Pancreas (tissue), 10 donors: ENCODE measurements around the gene DLGAP4. TPM values are rescaled to one million over a fixed set of nuclear protein-coding genes. Genes with fewer than 3 reads are reported as not detected.

Experiments used
- ATAC-seq, 4 donors: fragments of 200-7000 bp; cut with Tn5 transposase; one replicate each; pipeline versions ENCODE4 v1.8.0 to v1.9.1; 2020; ENCODE audit warnings: mild to moderate bottlenecking in 4 of 4, moderate library complexity in 4 of 4
- DNase-seq, 6 donors: peaks; one replicate each; pipeline ENCODE4 v3.0.0-alpha.2; 2020
- FAIRE-seq: peaks from 2 replicates; lab custom pipeline; 2012; peaks lifted over from hg19 to GRCh38; lab: Jason Lieb, UNC
- H3K27ac ChIP-seq, 4 donors: fragments of 200-600 bp; sonication (generic); 1 replicate in 3 of 4; 2 replicates in 1 of 4; pipeline versions ENCODE4 v1.5.0 to v1.8.0; 2020
- H3K27me3 ChIP-seq, 4 donors: fragments of 200-600 bp; one replicate each; pipeline ENCODE4 v1.8.0; 2021
- H3K36me3 ChIP-seq, 3 donors: fragments of 200-600 bp; sonication (generic) in 1 of 3; one replicate each; pipeline versions ENCODE4 v1.5.0 to v1.8.0; 2020 to 2021
- H3K4me1 ChIP-seq, 3 donors: fragments of 200-600 bp; one replicate each; pipeline ENCODE4 v1.8.0; 2021
- H3K4me3 ChIP-seq, 4 donors: fragments of 200-600 bp; sonication (generic) in 2 of 4; one replicate each; pipeline versions ENCODE4 v1.5.0 to v1.8.0; 2020 to 2021
- H3K9me3 ChIP-seq, 4 donors: fragments of 200-600 bp; one replicate each; pipeline ENCODE4 v1.8.0; 2021
- CTCF ChIP-seq, 4 donors: fragments of 200-600 bp; sonication (generic) in 3 of 4; IDR thresholded peaks; one replicate each; pipeline versions ENCODE4 v1.5.0 to v1.8.0; 2021; ENCODE audit warnings: antibody characterized with exemption in 4 of 4
- WGBS, 2 donors: extraction: QIAGEN DNeasy Blood & Tissue Kit; methylation state at CpG; one replicate each; pipeline ENCODE4 v1.1.7; 2013; 5-methylcytosine and 5-hydroxymethylcytosine counted together
- intact Hi-C, 3 donors: fragments of 100-400 bp; cut with DNase I; formaldehyde crosslinking; loops; one replicate each; pipeline versions ENCODE4 v1.11.1 to v1.14.2; 2022
- polyA plus RNA-seq, 2 donors: library from polyadenylated mRNA; stranded (reverse); fragments of 200-250 nt; gene quantifications; one replicate each; pipeline ENCODE4 v1.2.3, GENCODE V29; 2013
- total RNA-seq, 6 donors: library from RNA; stranded (reverse); fragmentation: NEBNext Ultra II Directional in 4 of 6; extraction: Animal tissue kit (Norgen Biotek cat#: 25700) in 4 of 6; gene quantifications; one replicate each; pipeline versions ENCODE4 v1.2.1 to v1.2.4, GENCODE V29; 2021 to 2023
- donor health status: healthy with polysubstance abuse.
- donor health status: DM: no; HTN: no; CAD: no; lungs with moderate emphysema.
- donor health status: DM: no; HTN: no; CAD: no.
- donor health status: control.
- donor health status: control.
- donor health status: Bipolar disorder and iron deficiency.
- donor health status: DM: yes; HTN: yes; CAD: no.
- donor health status: DM: no; HTN: no; CAD: no.
- donor health status: DM: no; HTN: no; CAD: no.
- donor health status: DM: yes; HTN: yes; CAD: no.

DLGAP4 gene
- total and polyA plus RNA-seq, 8 donors = 28.6 to 49.5 (median 42.6) TPM

GRCh38 chr20:36408219-36408618 is 102.1 kb downstream of the DLGAP4 start:
- no peaks in the 10 kb centered on the region for H3K9me3 ChIP-seq
- FAIRE-seq = no peak
- intact Hi-C loops = no loop called here
- ATAC-seq = peak in 1 of 4 donors; percentile 35
- no peak overlapping the region for H3K4me3 ChIP-seq
- H3K36me3 ChIP-seq = no peaks in the 10 kb centered on the region
- no peaks in the 10 kb centered on the region for H3K27me3 ChIP-seq
- no peaks in the 10 kb centered on the region for H3K4me1 ChIP-seq
- WGBS, 2 donors = 27 to 31% methylated on average over 10 of the region's 10 CpGs
- DNase-seq = peak in 3 of 6 donors; percentile 13 to 53 (median 26)
- no peak overlapping the region for H3K27ac ChIP-seq
- TF ChIP-seq CTCF (IDR thresholded peaks at IDR 0.05) = no peak

- FAIRE-seq (no peak), ATAC-seq (no peak), DNase-seq (no peak)
- Histone ChIP-seq H3K4me3 (no peak overlapping the region), H3K36me3 (no peaks in the 10 kb centered on the region), H3K9me3 (no peaks in the 10 kb centered on the region), H3K27me3 (no peaks in the 10 kb centered on the region), H3K27ac (no peak overlapping the region), H3K4me1 (no peaks in the 10 kb centered on the region)
- no peak for TF ChIP-seq CTCF (IDR thresholded peaks at IDR 0.05)
- intact Hi-C loops = no loop called here
- 61 to 70% methylated on average over 7 of the region's 7 CpGs for WGBS, 2 donors
Measured at GRCh38 chr20:36411861-36412454, 105.8 kb downstream of the DLGAP4 start.

- TF ChIP-seq CTCF (IDR thresholded peaks at IDR 0.05) = no peak
- H3K4me1 ChIP-seq = no peaks in the 10 kb centered on the region
- no peak for FAIRE-seq
- H3K9me3 ChIP-seq = no peaks in the 10 kb centered on the region
- no peaks in the 10 kb centered on the region for H3K27me3 ChIP-seq
- H3K27ac ChIP-seq = no peak overlapping the region
- no peak for ATAC-seq
- no peak overlapping the region for H3K4me3 ChIP-seq
- no peak for DNase-seq
- 66 to 74% methylated on average over 3 of the region's 3 CpGs for WGBS, 2 donors
- intact Hi-C loops = no loop called here
- H3K36me3 ChIP-seq = no peaks in the 10 kb centered on the region
Measured at GRCh38 chr20:36415475-36416002, 109.4 kb downstream of the DLGAP4 start.

- Histone ChIP-seq H3K9me3 (no peaks in the 10 kb centered on the region), H3K36me3 (no peaks in the 10 kb centered on the region), H3K4me3 (no peak overlapping the region), H3K4me1 (no peaks in the 10 kb centered on the region), H3K27me3 (no peaks in the 10 kb centered on the region), H3K27ac (no peak overlapping the region)
- DNase-seq = no peak
- FAIRE-seq = no peak
- TF ChIP-seq CTCF (IDR thresholded peaks at IDR 0.05) = no peak
- WGBS, 2 donors = 59 to 69% methylated on average over 7 of the region's 7 CpGs
- intact Hi-C loops = no loop called here
- ATAC-seq = no peak
Measured at GRCh38 chr20:36418711-36419110, 112.6 kb downstream of the DLGAP4 start.

- ATAC-seq = no peak
- Histone ChIP-seq H3K9me3 (no peaks in the 10 kb centered on the region), H3K36me3 (no peaks in the 10 kb centered on the region), H3K27ac (no peak overlapping the region), H3K4me1 (no peaks in the 10 kb centered on the region), H3K4me3 (no peak overlapping the region), H3K27me3 (no peaks in the 10 kb centered on the region)
- no peak for DNase-seq
- intact Hi-C loops = no loop called here
- no peak for TF ChIP-seq CTCF (IDR thresholded peaks at IDR 0.05)
- 64 to 69% methylated on average over 13 of the region's 13 CpGs for WGBS, 2 donors
- no peak for FAIRE-seq
Measured at GRCh38 chr20:36421641-36422040, 115.5 kb downstream of the DLGAP4 start.
